Ishikawa (cell line): ENCODE data around the gene CTSD.

ENCODE experiments used
- CEBPB ChIP-seq: IDR thresholded peaks from 2 replicates; pipeline ENCODE4 v1.6.1; 2012
- CREB1 ChIP-seq: IDR thresholded peaks from 2 replicates; pipeline ENCODE4 v1.6.1; 2012; ENCODE audit warnings: low read depth
- EGR1 ChIP-seq: IDR thresholded peaks from 2 replicates; pipeline ENCODE4 v1.6.1; 2012
- EP300 ChIP-seq: IDR thresholded peaks from 2 replicates; pipeline ENCODE4 v1.6.1; 2012; ENCODE audit warnings: borderline replicate concordance
- NFIC ChIP-seq: IDR thresholded peaks from 2 replicates; pipeline ENCODE4 v1.6.1; 2012
- RAD21 ChIP-seq: IDR thresholded peaks from 2 replicates; pipeline ENCODE4 v1.6.1; 2012; ENCODE audit warnings: low read depth
- REST ChIP-seq: IDR thresholded peaks from 2 replicates; pipeline ENCODE4 v1.6.1; 2012; ENCODE audit warnings: low read depth, mild to moderate bottlenecking
- TAF1 ChIP-seq: IDR thresholded peaks from 2 replicates; pipeline ENCODE4 v1.6.1; 2012; ENCODE audit warnings: low read depth, mild to moderate bottlenecking
- TCF12 ChIP-seq: IDR thresholded peaks from 2 replicates; pipeline ENCODE4 v1.6.1; 2012; ENCODE audit warnings: low read depth
- TEAD4 ChIP-seq: IDR thresholded peaks from 2 replicates; pipeline ENCODE4 v1.6.1; 2012
- USF1 ChIP-seq: IDR thresholded peaks from 2 replicates; pipeline ENCODE4 v1.6.1; 2012
- YY1 ChIP-seq: IDR thresholded peaks from 2 replicates; pipeline ENCODE4 v1.6.1; 2012; ENCODE audit warnings: low read depth
- TF ChIP-seq, protein P1 (sequence below): IDR thresholded peaks from 2 replicates; pipeline ENCODE4 v1.6.1; 2012

DNA sequence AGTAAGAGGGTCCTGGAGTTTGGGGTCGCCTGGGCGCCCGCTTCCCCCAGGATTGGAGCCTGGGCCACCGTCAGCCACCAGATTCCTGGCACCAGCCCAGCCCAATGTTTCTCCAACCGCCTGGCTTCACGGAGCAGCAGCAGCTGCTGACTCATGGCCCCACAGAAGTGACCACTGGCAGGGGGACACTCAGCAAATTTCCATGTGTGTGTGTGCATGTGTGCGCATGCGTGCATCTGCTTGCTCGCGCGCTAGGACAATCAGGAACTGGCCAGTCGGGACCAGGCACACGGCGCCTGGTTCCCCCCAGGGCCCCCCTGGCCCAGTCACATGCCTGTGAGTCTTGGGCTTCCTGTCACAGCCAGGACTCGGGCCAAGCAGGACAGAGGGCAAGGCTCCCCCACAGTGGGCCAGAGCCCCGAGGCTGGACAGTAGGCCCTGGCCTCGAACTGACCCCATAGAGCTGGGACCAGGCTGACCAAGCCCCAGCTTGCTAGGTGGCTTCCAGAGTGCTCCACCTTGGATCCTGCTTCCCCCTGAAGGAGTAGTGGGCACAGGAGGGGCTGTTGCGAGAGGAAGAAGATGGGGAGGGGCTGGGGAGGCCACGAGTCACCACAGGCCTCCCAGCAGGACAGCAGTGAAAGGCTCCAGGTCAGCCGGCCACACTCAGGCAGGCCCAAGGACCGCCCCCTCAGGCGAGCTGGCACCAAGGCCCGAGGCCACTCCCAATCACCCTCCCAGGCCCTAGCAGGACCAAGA is 3.2 kb downstream of the CTSD start:
- no peak for TF ChIP-seq TAF1
- no peak for TF ChIP-seq EP300
- no peak for TF ChIP-seq CEBPB
- TF ChIP-seq CREB1: no peak
- TF ChIP-seq, protein P1, sequence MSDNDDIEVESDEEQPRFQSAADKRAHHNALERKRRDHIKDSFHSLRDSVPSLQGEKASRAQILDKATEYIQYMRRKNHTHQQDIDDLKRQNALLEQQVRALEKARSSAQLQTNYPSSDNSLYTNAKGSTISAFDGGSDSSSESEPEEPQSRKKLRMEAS: no peak
- no peak for TF ChIP-seq TCF12
- no peak for TF ChIP-seq YY1
- TF ChIP-seq NFIC: no peak
- TF ChIP-seq REST: no peak
- no peak for TF ChIP-seq EGR1
- TF ChIP-seq USF1: no peak
- TF ChIP-seq TEAD4: no peak
- no peak for TF ChIP-seq RAD21
